ENCODE data around the gene F2. TPM values are rescaled to one million over a fixed set of nuclear protein-coding genes. Genes with fewer than 3 reads are reported as not detected.

F2 gene
- total and polyA plus RNA-seq, 2 donors (not counting 1 experiment from before 2014, with no cell fraction given) = not detected

- Histone ChIP-seq H4K20me1 (ENCODE audit: control insufficient read depth, insufficient read depth, low read length, poor library complexity, severe bottlenecking) (peaks cover 62% of the 10 kb centered on the region), H3K36me3 (replicated peaks in 1 of 2; ENCODE audit: control extremely low read depth in 1 of 2, control insufficient read depth in 1 of 2, extremely low read depth in 1 of 2, insufficient read depth in 2 of 2, low read length in 1 of 2) (peaks cover 5 to 40% of the 10 kb centered on the region in 2 experiments), H3K27me3 (replicated peaks in 1 of 4; ENCODE audit: control extremely low read depth in 1 of 4, control insufficient read depth in 3 of 4, insufficient read depth in 4 of 4, low read length in 3 of 4) (no peaks in the 10 kb centered on the region), H3K27ac (ENCODE audit: low read length in 2 of 2) (no peak overlapping the region), H3K4me3 (ENCODE audit: control extremely low read depth in 1 of 5, extremely low read depth in 1 of 5, insufficient read depth in 1 of 5, low read depth in 2 of 5, low read length in 4 of 5) (no peak overlapping the region), H3K9me3 (ENCODE audit: control extremely low read depth in 1 of 3, control insufficient read depth in 2 of 3, insufficient read depth in 1 of 3, low read length in 2 of 3) (no peaks in the 10 kb centered on the region), H3K9ac (ENCODE audit: low read length) (no peak overlapping the region), H3K79me2 (ENCODE audit: control insufficient read depth, insufficient read depth, low read length) (peaks cover 91% of the 10 kb centered on the region), H2AFZ (ENCODE audit: insufficient read depth, low read depth, low read length, poor library complexity, severe bottlenecking) (no peak overlapping the region), H3K4me2 (replicated peaks; ENCODE audit: low read depth, low read length, poor library complexity, severe bottlenecking) (no peak overlapping the region), H3K4me1 (ENCODE audit: control insufficient read depth in 2 of 2, insufficient read depth in 2 of 2, low read length in 2 of 2) (peaks cover 30 to 36% of the 10 kb centered on the region in 2 donors)
- WGBS (ENCODE audit: insufficient coverage) = 100% methylated on average over 1 of the region's 2 CpGs
- no peak overlapping the region for H3K27ac Mint-ChIP-seq
- ChIA-PET CTCF (no interaction called here), POLR2A (interaction anchor here (1.0 kb wide), 1 partner anchor 14 kb away, joined by 5 read pairs; no protein-coding TSS in a partner anchor)
- peaks cover 42% of the 10 kb centered on the region for H3K4me1 Mint-ChIP-seq
- no peaks in the 10 kb centered on the region for H3K9me3 Mint-ChIP-seq (ENCODE audit: insufficient read depth)
- H3K4me3 Mint-ChIP-seq = no peak overlapping the region
- no peak for TF ChIP-seq EZH2 (IDR thresholded peaks at IDR 0.05; ENCODE audit: borderline replicate concordance, insufficient read depth, low read depth, low read length, poor library complexity, severe bottlenecking)
- intact Hi-C loops (cut with micrococcal nuclease) = no loop called here
- no peaks in the 10 kb centered on the region for H3K27me3 Mint-ChIP-seq
- no peak for DNase-seq
- ATAC-seq (ENCODE audit: low read depth) = no peak
These were observed 21.3 kb upstream of the F2 start for GRCh38 chr11:46697723-46698122.

DNA sequence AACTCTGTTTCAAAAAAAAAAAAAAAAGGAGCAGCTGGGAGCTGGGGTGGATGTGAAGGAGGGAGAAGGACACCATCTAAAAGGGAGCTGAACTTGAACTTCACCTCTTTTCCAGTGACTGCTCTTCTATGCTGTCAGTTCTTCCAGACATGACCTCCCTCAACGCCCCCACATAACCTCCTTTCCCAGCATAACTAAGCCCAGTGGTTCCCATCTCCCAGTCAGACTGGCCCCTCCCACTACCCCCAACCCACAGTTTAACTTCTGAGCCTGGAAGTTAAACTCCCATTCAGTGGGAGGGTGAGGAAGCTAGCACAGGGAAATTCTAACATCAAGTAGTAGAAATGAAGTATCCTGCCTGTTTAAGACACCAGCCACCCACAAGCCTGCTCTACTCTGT is 20.4 kb upstream of the F2 start:
- ChIA-PET CTCF (no interaction called here), POLR2A (interaction anchor here (1.0 kb wide), 1 partner anchor 15 kb away, joined by 5 read pairs; no protein-coding TSS in a partner anchor)
- peaks cover 57% of the 10 kb centered on the region for H4K20me1 ChIP-seq (ENCODE audit: control insufficient read depth, insufficient read depth, low read length, poor library complexity, severe bottlenecking)
- Mint-ChIP-seq H3K4me3 (peak overlapping the region; percentile 83), H3K9me3 (ENCODE audit: insufficient read depth) (no peaks in the 10 kb centered on the region), H3K27ac (no peak overlapping the region), H3K27me3 (no peaks in the 10 kb centered on the region), H3K4me1 (peaks cover 45% of the 10 kb centered on the region)
- H3K4me2 ChIP-seq (replicated peaks; ENCODE audit: low read depth, low read length, poor library complexity, severe bottlenecking) = no peak overlapping the region
- H3K4me3 ChIP-seq (ENCODE audit: control extremely low read depth in 1 of 5, extremely low read depth in 1 of 5, insufficient read depth in 1 of 5, low read depth in 2 of 5, low read length in 4 of 5) = no peak overlapping the region
- peaks cover 30 to 39% of the 10 kb centered on the region in 2 donors for H3K4me1 ChIP-seq (ENCODE audit: control insufficient read depth in 2 of 2, insufficient read depth in 2 of 2, low read length in 2 of 2)
- H3K9me3 ChIP-seq (ENCODE audit: control extremely low read depth in 1 of 3, control insufficient read depth in 2 of 3, insufficient read depth in 1 of 3, low read length in 2 of 3) = no peaks in the 10 kb centered on the region
- intact Hi-C loops (cut with micrococcal nuclease) = no loop called here
- H3K36me3 ChIP-seq (replicated peaks in 1 of 2; ENCODE audit: control extremely low read depth in 1 of 2, control insufficient read depth in 1 of 2, extremely low read depth in 1 of 2, insufficient read depth in 2 of 2, low read length in 1 of 2) = peaks cover 4 to 42% of the 10 kb centered on the region in 2 experiments
- H3K27ac ChIP-seq (ENCODE audit: low read length in 2 of 2) = no peak overlapping the region
- H3K79me2 ChIP-seq (ENCODE audit: control insufficient read depth, insufficient read depth, low read length) = peaks cover 93% of the 10 kb centered on the region
- 83% methylated on average over 1 of the region's 1 CpG for WGBS (ENCODE audit: insufficient coverage)
- ATAC-seq (ENCODE audit: low read depth) (no peak), DNase-seq (no peak)
- H2AFZ ChIP-seq (ENCODE audit: insufficient read depth, low read depth, low read length, poor library complexity, severe bottlenecking) = no peak overlapping the region
- H3K27me3 ChIP-seq (replicated peaks in 1 of 4; ENCODE audit: control extremely low read depth in 1 of 4, control insufficient read depth in 3 of 4, insufficient read depth in 4 of 4, low read length in 3 of 4) = no peaks in the 10 kb centered on the region
- no peak overlapping the region for H3K9ac ChIP-seq (ENCODE audit: low read length)
- no peak for TF ChIP-seq EZH2 (IDR thresholded peaks at IDR 0.05; ENCODE audit: borderline replicate concordance, insufficient read depth, low read depth, low read length, poor library complexity, severe bottlenecking)
- no peak for TF ChIP-seq CTCF (IDR thresholded peaks at IDR 0.05)

All from B cell (primary cell).